GM18951 (cell line): ENCODE data around the gene EDEM3.

Experiments
- POLR2A ChIP-seq: IDR thresholded peaks from 4 replicates; pipeline ENCODE4 v1.6.1; 2011; ENCODE audit warnings: mild to moderate bottlenecking; ENCODE audit not compliant: insufficient read length, insufficient read depth; ENCODE audit errors: extremely low read depth
- in situ Hi-C: fragments of 300-500 bp; cut with MboI; formaldehyde crosslinking; loops from one replicate; pipeline ENCODE4 v1.12.0; 2022; ENCODE audit warnings: low sequenced_read_pairs, mixed read lengths, inconsistent platforms; ENCODE audit not compliant: unreplicated experiment

The EDEM3 gene

GRCh38 chr1:184664042-184664660 is 90.5 kb downstream of the EDEM3 start:
- TF ChIP-seq POLR2A, result no peak
- in situ Hi-C loops, result no loop called here

- in situ Hi-C loops, result no loop called here
- TF ChIP-seq POLR2A, result no peak
These were observed 92.9 kb downstream of the EDEM3 start for GRCh38 chr1:184661801-184662200.

- in situ Hi-C loops, result no loop called here
These were observed 94.0 kb downstream of the EDEM3 start for GRCh38 chr1:184660462-184661191.

GRCh38 chr1:184658055-184658454 is 96.6 kb downstream of the EDEM3 start:
- TF ChIP-seq POLR2A, result no peak
- in situ Hi-C loops, result no loop called here

More at GRCh38 chr1:184660462-184661191, 94.0 kb downstream of the EDEM3 start:
- no peak for TF ChIP-seq POLR2A

- in situ Hi-C loops, result no loop called here
- no peak for TF ChIP-seq POLR2A
These were observed 98.4 kb downstream of the EDEM3 start for GRCh38 chr1:184656221-184656620.

GRCh38 chr1:184655185-184655584 is 99.5 kb downstream of the EDEM3 start:
- in situ Hi-C loops, result no loop called here

GRCh38 chr1:184650177-184650866 is 104.3 kb downstream of the EDEM3 start:
- no peak for TF ChIP-seq POLR2A
- in situ Hi-C loops, result no loop called here

More at GRCh38 chr1:184655185-184655584, 99.5 kb downstream of the EDEM3 start:
- no peak for TF ChIP-seq POLR2A

GRCh38 chr1:184649451-184649888 is 105.2 kb downstream of the EDEM3 start:
- in situ Hi-C loops, result no loop called here
- TF ChIP-seq POLR2A, result no peak

GRCh38 chr1:184648856-184649201 is 105.8 kb downstream of the EDEM3 start:
- in situ Hi-C loops, result no loop called here
- no peak for TF ChIP-seq POLR2A

- TF ChIP-seq POLR2A, result no peak
- in situ Hi-C loops, result no loop called here
These were observed 106.3 kb downstream of the EDEM3 start for GRCh38 chr1:184648160-184648855.

- TF ChIP-seq POLR2A, result no peak
- in situ Hi-C loops, result no loop called here
These were observed 107.2 kb downstream of the EDEM3 start for GRCh38 chr1:184647471-184647870.

- TF ChIP-seq POLR2A, result no peak
- in situ Hi-C loops, result no loop called here
These were observed 107.8 kb downstream of the EDEM3 start for GRCh38 chr1:184646824-184647223.

GRCh38 chr1:184646178-184646701 is 108.4 kb downstream of the EDEM3 start:
- no peak for TF ChIP-seq POLR2A
- in situ Hi-C loops, result no loop called here

- no peak for TF ChIP-seq POLR2A
- in situ Hi-C loops, result no loop called here
These were observed 109.9 kb downstream of the EDEM3 start for GRCh38 chr1:184644771-184645170.
